Left colon (tissue), 2 donors: ENCODE measurements around the gene SIN3B. TPM values are rescaled to one million over a fixed set of nuclear protein-coding genes. Genes with fewer than 3 reads are reported as not detected.

Experiments
- ATAC-seq: fragments of 200-7000 bp; cut with Tn5 transposase; one replicate; pipeline ENCODE4 v1.9.1; 2020; ENCODE audit warnings: mild to moderate bottlenecking, moderate library complexity
- DNase-seq, 2 donors: peaks; one replicate each; pipeline ENCODE4 v3.0.0-alpha.2; 2020
- intact Hi-C, 2 donors: fragments of 100-400 bp; cut with DNase I in 1 of 2; cut with micrococcal nuclease in 1 of 2; formaldehyde crosslinking; loops; one replicate each; pipeline versions ENCODE4 v1.11.2 to v1.14.0; 2022; cut with DNase I, micrococcal nuclease
- total RNA-seq, 2 donors: library from RNA; stranded (reverse); fragmentation: NEBNext Ultra II Directional; extraction: Animal tissue kit (Norgen Biotek cat#: 25700); gene quantifications; one replicate each; pipeline ENCODE4 v1.2.1, GENCODE V29; 2021
- donor health status: DM: no; HTN: no; CAD: no.
- donor health status: DM: yes; HTN: yes; CAD: no.

SIN3B gene
- total RNA-seq, 2 donors from 2014 or later: 34.1 to 35.7 TPM

DNA sequence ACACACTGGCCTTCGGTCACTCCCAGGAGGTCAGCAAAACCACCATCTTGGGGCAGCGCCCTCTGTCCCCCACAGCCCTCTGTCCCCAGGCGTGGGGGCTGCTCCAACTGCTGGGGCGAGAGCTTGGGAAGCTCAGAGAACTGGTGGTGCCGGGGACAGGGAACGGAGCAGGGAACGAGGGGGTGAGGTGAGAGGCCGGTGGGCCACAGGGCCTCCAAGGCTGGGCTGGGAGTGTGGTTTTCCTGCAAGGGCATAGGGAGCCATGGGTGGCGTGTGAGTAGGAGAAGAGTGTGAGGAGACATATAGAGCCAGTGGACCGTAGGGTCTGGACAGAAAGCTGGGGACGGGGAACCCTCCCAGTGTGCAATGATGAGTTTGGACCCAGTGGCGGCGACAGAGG lies 93.8 kb downstream of the SIN3B start:
- DNase-seq: no peak
- ATAC-seq: no peak
- intact Hi-C loops: no loop called here

DNA sequence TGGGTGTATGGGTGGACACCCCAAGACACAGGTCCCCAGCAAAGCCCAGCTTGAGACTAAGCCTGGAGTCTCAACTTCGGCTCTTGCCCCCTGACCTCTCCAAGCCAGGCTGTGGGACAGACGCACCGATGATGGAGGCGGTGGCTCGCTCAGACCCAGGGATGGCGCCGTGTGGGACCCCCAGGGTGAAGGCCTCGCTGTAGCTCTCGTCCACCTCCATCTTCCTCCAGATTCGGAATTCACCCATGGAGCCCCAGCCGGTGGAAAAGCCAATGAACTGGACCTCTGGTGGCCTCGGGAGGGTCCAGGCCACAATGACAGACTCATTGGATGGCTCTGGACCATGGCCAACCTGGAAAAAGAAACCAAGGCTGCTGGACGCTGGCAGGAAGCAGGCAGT lies 98.7 kb downstream of the SIN3B start:
- no peak for DNase-seq
- ATAC-seq: no peak
- intact Hi-C loops: no loop called here

DNA sequence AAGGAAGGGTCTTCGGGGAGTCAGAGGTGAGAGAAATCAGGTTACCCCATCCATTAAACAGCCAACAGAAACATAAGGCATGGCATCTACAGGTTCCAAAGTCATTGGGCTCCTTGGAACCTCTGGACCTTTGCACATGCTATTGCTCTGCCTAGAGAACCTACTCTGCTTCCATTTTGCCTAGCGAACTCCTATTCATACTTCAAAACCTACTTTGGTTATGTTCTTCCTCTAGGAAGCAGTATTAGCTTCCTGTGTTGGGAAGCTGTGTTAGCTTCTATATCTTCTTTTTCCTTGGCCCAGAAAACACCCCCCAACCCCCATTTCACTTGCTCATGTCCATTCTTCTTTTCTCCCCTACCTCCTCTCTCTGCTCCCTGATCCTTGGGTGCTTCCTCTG lies 99.2 kb downstream of the SIN3B start:
- intact Hi-C loops: no loop called here
- no peak for DNase-seq
- ATAC-seq: no peak

DNA sequence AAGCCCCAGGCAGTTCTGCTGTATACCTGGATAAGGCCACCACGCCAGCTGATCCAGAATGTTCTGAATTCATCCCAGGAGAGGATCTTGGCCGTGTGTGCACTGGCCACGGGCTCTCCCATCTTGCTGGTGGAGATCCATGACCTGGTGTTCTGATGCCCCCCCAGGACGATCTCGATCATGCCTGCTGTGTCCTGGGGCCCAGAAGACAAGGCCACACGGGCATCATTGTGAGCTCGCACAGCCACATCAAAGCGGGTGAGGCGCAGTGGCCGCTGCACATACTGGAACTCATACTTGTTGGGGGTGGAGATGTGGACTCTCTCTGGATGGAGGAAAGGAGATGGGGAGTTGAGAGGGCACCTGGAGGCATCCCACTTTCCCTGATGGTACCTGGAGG lies 99.7 kb downstream of the SIN3B start:
- ATAC-seq: no peak
- DNase-seq: no peak
- intact Hi-C loops: no loop called here

Other genes with a start within 250 kb of the SIN3B start
- gene MED26, start 201.2 kb upstream of the SIN3B start, total RNA-seq: 10 to 100 TPM in 1 of 2 donors, 1 to 10 TPM in 1; 9.0 to 10.4 TPM
- 10 to 100 TPM; 70.7 to 75.0 TPM for gene SMIM7, start 169.3 kb upstream of the SIN3B start, total RNA-seq
- 1 to 10 TPM; 6.4 to 9.1 TPM for gene TMEM38A, start 168.3 kb upstream of the SIN3B start, total RNA-seq
- under 1 TPM; 0.52 to 0.81 TPM for gene NWD1, start 109.6 kb upstream of the SIN3B start, total RNA-seq
- gene F2RL3, start 59.6 kb downstream of the SIN3B start, total RNA-seq: 1 to 10 TPM; 1.1 to 2.6 TPM
- gene CPAMD8, start 197.4 kb downstream of the SIN3B start, total RNA-seq: 1 to 10 TPM; 2.3 to 3.4 TPM
- 10 to 100 TPM; 10.7 to 14.1 TPM for gene HAUS8, start 246.1 kb downstream of the SIN3B start, total RNA-seq
- 10 to 100 TPM; 69.9 to 82.2 TPM for gene MYO9B, start 246.4 kb downstream of the SIN3B start, total RNA-seq